ENCODE results near the gene DAP.
"Not testable (repeated sequence)": the region's sequence is repeated elsewhere in the genome, so short reads cannot be mapped to it uniquely, and the experiment has no call there.

Gene DAP

GRCh38 chr5:10761185-10761932, at the start of gene DAP:
TSS of gene DAP (minus strand) at chr5:10761234. CDS start at chr5:10761068, 166 bp downstream.
- peak; percentile 85 for DNase-seq (ENCODE audit: low spot score)

GRCh38 chr5:10808347-10809226, 47.6 kb upstream of the DAP start:
- no peak for DNase-seq (ENCODE audit: low spot score)

GRCh38 chr5:10801931-10802666, 41.1 kb upstream of the DAP start:
- peak; percentile 9 for DNase-seq (ENCODE audit: low spot score)

GRCh38 chr5:10800852-10801251, 39.8 kb upstream of the DAP start:
- no peak for DNase-seq (ENCODE audit: low spot score)

GRCh38 chr5:10797261-10797660, 36.2 kb upstream of the DAP start:
- DNase-seq (ENCODE audit: low spot score), result no peak

- no peak for DNase-seq (ENCODE audit: low spot score)
Observed at GRCh38 chr5:10793785-10794184, 32.8 kb upstream of the DAP start.

GRCh38 chr5:10792336-10792735, 31.3 kb upstream of the DAP start:
- no peak for DNase-seq (ENCODE audit: low spot score)

GRCh38 chr5:10789726-10790125, 28.7 kb upstream of the DAP start:
- no peak for DNase-seq (ENCODE audit: low spot score)

GRCh38 chr5:10789021-10789420, 28.0 kb upstream of the DAP start:
- DNase-seq (ENCODE audit: low spot score), result no peak

GRCh38 chr5:10788358-10788757, 27.3 kb upstream of the DAP start:
- DNase-seq (ENCODE audit: low spot score), result no peak

- no peak for DNase-seq (ENCODE audit: low spot score)
Observed at GRCh38 chr5:10786835-10787234, 25.8 kb upstream of the DAP start.

- not testable (repeated sequence) for DNase-seq (ENCODE audit: low spot score)
Observed at GRCh38 chr5:10780208-10780607, 19.2 kb upstream of the DAP start.

- no peak for DNase-seq (ENCODE audit: low spot score)
Observed at GRCh38 chr5:10779592-10779991, 18.6 kb upstream of the DAP start.

- DNase-seq (ENCODE audit: low spot score), result no peak
Observed at GRCh38 chr5:10778179-10778910, 17.3 kb upstream of the DAP start.

- DNase-seq (ENCODE audit: low spot score), result no peak
Observed at GRCh38 chr5:10775646-10776045, 14.6 kb upstream of the DAP start.

GRCh38 chr5:10772901-10773585, 12.0 kb upstream of the DAP start:
- no peak for DNase-seq (ENCODE audit: low spot score)

- DNase-seq (ENCODE audit: low spot score), result no peak
Observed at GRCh38 chr5:10768328-10768899, 7.4 kb upstream of the DAP start.

- DNase-seq (ENCODE audit: low spot score), result no peak
Observed at GRCh38 chr5:10762776-10763500, 1.9 kb upstream of the DAP start.

GRCh38 chr5:10761933-10762775, 1.1 kb upstream of the DAP start:
- DNase-seq (ENCODE audit: low spot score), result no peak

GRCh38 chr5:10760921-10761184, 181 bp downstream of the DAP start:
- no peak for DNase-seq (ENCODE audit: low spot score)

All from SW480 (cell line).